Endodermal cell (in vitro differentiated cells): Measurements from ENCODE around the gene GATD1. TPM values are rescaled to one million over a fixed set of nuclear protein-coding genes. Genes with fewer than 3 reads are reported as not detected.
"Not testable (repeated sequence)": the region's sequence is repeated elsewhere in the genome, so short reads cannot be mapped to it uniquely, and the experiment has no call there.

Source experiments
- DNase-seq: peaks from one replicate; pipeline ENCODE4 v3.0.0-alpha.2; 2017
- H3K27ac ChIP-seq: 2 replicates; pipeline ENCODE4 v1.5.1; 2013; ENCODE audit warnings: mild to moderate bottlenecking, low read depth, low read length, moderate library complexity
- H3K27me3 ChIP-seq: 2 replicates; pipeline ENCODE4 v1.6.1; 2013; ENCODE audit warnings: mild to moderate bottlenecking, low read length, moderate library complexity; ENCODE audit not compliant: insufficient read depth, control insufficient read depth, poor library complexity, severe bottlenecking
- H3K36me3 ChIP-seq: 2 replicates; pipeline ENCODE4 v1.7.0; 2013; ENCODE audit warnings: mild to moderate bottlenecking, low read length, moderate library complexity; ENCODE audit not compliant: control insufficient read depth, insufficient read depth
- H3K4me1 ChIP-seq: one replicate; pipeline ENCODE4 v1.7.0; 2013; ENCODE audit warnings: low read length; ENCODE audit not compliant: control insufficient read depth, insufficient read depth
- H3K4me3 ChIP-seq: 2 replicates; pipeline ENCODE4 v1.5.1; 2013; ENCODE audit warnings: mild to moderate bottlenecking, low read length, moderate library complexity
- H3K9ac ChIP-seq: 2 replicates; pipeline ENCODE4 v1.6.1; 2013; ENCODE audit warnings: mild to moderate bottlenecking, low read length, moderate library complexity; ENCODE audit not compliant: poor library complexity, severe bottlenecking; ENCODE audit errors: extremely low read depth
- H3K9me3 ChIP-seq: 2 replicates; pipeline ENCODE4 v1.6.1; 2013; ENCODE audit warnings: mild to moderate bottlenecking, low read length, moderate library complexity; ENCODE audit not compliant: control insufficient read depth
- H3K27ac Mint-ChIP-seq: 2 replicates; pipeline ENCODE4 v1.8.0; 2020; ENCODE audit warnings: mixed read lengths
- H3K27me3 Mint-ChIP-seq: 2 replicates; pipeline ENCODE4 v1.8.0; 2021; ENCODE audit warnings: mild to moderate bottlenecking, mixed read lengths; ENCODE audit not compliant: insufficient read depth
- H3K36me3 Mint-ChIP-seq: 2 replicates; pipeline ENCODE4 v1.8.0; 2020; ENCODE audit warnings: low read depth, mixed read lengths
- H3K4me1 Mint-ChIP-seq: 2 replicates; pipeline ENCODE4 v1.8.0; 2020; ENCODE audit warnings: mixed read lengths
- H3K4me3 Mint-ChIP-seq: 2 replicates; pipeline ENCODE4 v1.8.0; 2020; ENCODE audit warnings: mild to moderate bottlenecking, moderate library complexity, mixed read lengths
- H3K9me3 Mint-ChIP-seq: 2 replicates; pipeline ENCODE4 v1.8.0; 2020; ENCODE audit warnings: mild to moderate bottlenecking, mixed read lengths
- CTCF ChIP-seq: fragments of 200-600 bp; sonication (generic); conservative IDR thresholded peaks from 2 replicates; pipeline ENCODE4 v1.5.0; 2021; ENCODE audit warnings: antibody characterized with exemption, mild to moderate bottlenecking
- WGBS, 2 experiments: methylation state at CpG; one replicate each; pipeline versions ENCODE4 v1.1.5 to v1.1.7; 2013; ENCODE audit warnings: missing lambda C conversion rate in 2 of 2, mixed read lengths in 1 of 2; ENCODE audit not compliant: insufficient coverage in 1 of 2, insufficient read length in 1 of 2; 5-methylcytosine and 5-hydroxymethylcytosine counted together
- total RNA-seq, 2 donors: library from RNA; stranded (reverse); fragmentation: NEBNext Ultra II Directional in 1 of 2; extraction: Animal tissue kit (Norgen Biotek cat#: 25700) in 1 of 2; gene quantifications; 2 replicates in 1 of 2; 3 replicates in 1 of 2; pipeline ENCODE4 v1.2.1, GENCODE V29; 2021

Gene GATD1
- total RNA-seq, 2 donors from 2014 or later = 57.2 to 63.2 TPM

GRCh38 chr11:742156-742546, 35.1 kb downstream of the GATD1 start:
- TF ChIP-seq CTCF = no peak
- Mint-ChIP-seq H3K27me3 (peaks cover 6% of the 10 kb centered on the region), H3K4me3 (no peak overlapping the region), H3K27ac (no peak overlapping the region), H3K36me3 (no peaks in the 10 kb centered on the region), H3K4me1 (peaks cover 3% of the 10 kb centered on the region), H3K9me3 (no peaks in the 10 kb centered on the region)
- H3K36me3 ChIP-seq = no peaks in the 10 kb centered on the region
- no peak overlapping the region for H3K9ac ChIP-seq
- peak; percentile 61 for DNase-seq
- peaks cover 5% of the 10 kb centered on the region for H3K9me3 ChIP-seq
- no peak overlapping the region for H3K27ac ChIP-seq
- H3K27me3 ChIP-seq = no peaks in the 10 kb centered on the region
- no peak overlapping the region for H3K4me3 ChIP-seq
- H3K4me1 ChIP-seq = peaks cover 2% of the 10 kb centered on the region
- 81 to 91% methylated on average over 3 of the region's 3 CpGs for WGBS, 2 experiments

GRCh38 chr11:737899-738298, 39.4 kb downstream of the GATD1 start:
- not testable (repeated sequence) for H3K4me1 Mint-ChIP-seq, H3K9ac ChIP-seq, H3K27ac ChIP-seq, H3K36me3 ChIP-seq, H3K27ac Mint-ChIP-seq, H3K27me3 ChIP-seq, H3K4me3 ChIP-seq, H3K4me1 ChIP-seq, H3K9me3 ChIP-seq, H3K4me3 Mint-ChIP-seq, H3K36me3 Mint-ChIP-seq, DNase-seq
- peaks cover 14% of the 10 kb centered on the region for H3K9me3 Mint-ChIP-seq
- H3K27me3 Mint-ChIP-seq = peaks cover 12% of the 10 kb centered on the region
- WGBS, 2 experiments = 81 to 88% methylated on average over 9 to 10 of the region's 10 CpGs

GRCh38 chr11:737366-737765, 39.9 kb downstream of the GATD1 start:
- Histone ChIP-seq H3K4me1 (peaks cover 1% of the 10 kb centered on the region), H3K36me3 (no peaks in the 10 kb centered on the region), H3K9ac (no peak overlapping the region), H3K27me3 (no peaks in the 10 kb centered on the region), H3K27ac (peak overlapping the region; percentile 38), H3K4me3 (no peak overlapping the region), H3K9me3 (peaks cover 5% of the 10 kb centered on the region)
- 89 to 93% methylated on average over 10 to 11 of the region's 11 CpGs for WGBS, 2 experiments
- peaks cover 14% of the 10 kb centered on the region for H3K9me3 Mint-ChIP-seq
- no peak for DNase-seq
- no peak overlapping the region for H3K4me3 Mint-ChIP-seq
- TF ChIP-seq CTCF = no peak
- H3K27ac Mint-ChIP-seq = no peak overlapping the region
- H3K36me3 Mint-ChIP-seq = peaks cover 3% of the 10 kb centered on the region
- H3K4me1 Mint-ChIP-seq = no peaks in the 10 kb centered on the region
- peaks cover 12% of the 10 kb centered on the region for H3K27me3 Mint-ChIP-seq

- peaks cover 14% of the 10 kb centered on the region for H3K9me3 Mint-ChIP-seq
- 95% methylated on average over 10 of the region's 26 CpGs; no CpG with 5 or more reads in 1 of the 2 experiments for WGBS, 2 experiments
Measured at GRCh38 chr11:734541-734940, 42.7 kb downstream of the GATD1 start.

More at GRCh38 chr11:734541-734940, 42.7 kb downstream of the GATD1 start:
- H3K4me3 ChIP-seq, H3K4me3 Mint-ChIP-seq, H3K27ac ChIP-seq, H3K4me1 Mint-ChIP-seq, H3K4me1 ChIP-seq, H3K36me3 Mint-ChIP-seq, H3K9me3 ChIP-seq, H3K27ac Mint-ChIP-seq, H3K9ac ChIP-seq, H3K36me3 ChIP-seq, DNase-seq, H3K27me3 ChIP-seq: not testable (repeated sequence)
- peaks cover 12% of the 10 kb centered on the region for H3K27me3 Mint-ChIP-seq
